DMS79 (cell line): ENCODE results near the gene AP2B1.

Experiments used
- DNase-seq: peaks from one replicate; lab custom pipeline; 2025; lab: John Stamatoyannopoulos, UW

AP2B1 gene

GRCh38 chr17:35630530-35631148 lies 43.5 kb downstream of the AP2B1 start:
- DNase-seq: no peak

GRCh38 chr17:35641032-35641431 lies 53.9 kb downstream of the AP2B1 start:
- no peak for DNase-seq

- DNase-seq: no peak
Measured at GRCh38 chr17:35645923-35646322, 58.8 kb downstream of the AP2B1 start.

GRCh38 chr17:35651467-35651866 lies 64.3 kb downstream of the AP2B1 start:
- no peak for DNase-seq

GRCh38 chr17:35653619-35654361 lies 66.7 kb downstream of the AP2B1 start:
- no peak for DNase-seq

- no peak for DNase-seq
Measured at GRCh38 chr17:35655303-35655702, 68.2 kb downstream of the AP2B1 start.

GRCh38 chr17:35660902-35661301 lies 73.8 kb downstream of the AP2B1 start:
- DNase-seq: no peak

- no peak for DNase-seq
Measured at GRCh38 chr17:35664685-35665084, 77.6 kb downstream of the AP2B1 start.

- no peak for DNase-seq
Measured at GRCh38 chr17:35665662-35666061, 78.5 kb downstream of the AP2B1 start.

GRCh38 chr17:35666070-35666469 lies 78.9 kb downstream of the AP2B1 start:
- DNase-seq: no peak

- DNase-seq: no peak
Measured at GRCh38 chr17:35666967-35667532, 79.9 kb downstream of the AP2B1 start.

GRCh38 chr17:35668802-35669201 lies 81.7 kb downstream of the AP2B1 start:
- DNase-seq: no peak

- no peak for DNase-seq
Measured at GRCh38 chr17:35674552-35674951, 87.4 kb downstream of the AP2B1 start.

GRCh38 chr17:35676441-35676840 lies 89.3 kb downstream of the AP2B1 start:
- no peak for DNase-seq

GRCh38 chr17:35679007-35679682 lies 92.0 kb downstream of the AP2B1 start:
- no peak for DNase-seq

GRCh38 chr17:35683591-35683990 lies 96.5 kb downstream of the AP2B1 start:
- no peak for DNase-seq

GRCh38 chr17:35684055-35684802 lies 97.1 kb downstream of the AP2B1 start:
- no peak for DNase-seq

- DNase-seq: no peak
Measured at GRCh38 chr17:35692512-35693210, 105.5 kb downstream of the AP2B1 start.

GRCh38 chr17:35693662-35694061 lies 106.5 kb downstream of the AP2B1 start:
- no peak for DNase-seq

GRCh38 chr17:35694906-35695305 lies 107.8 kb downstream of the AP2B1 start:
- no peak for DNase-seq

GRCh38 chr17:35695613-35696012 lies 108.5 kb downstream of the AP2B1 start:
- no peak for DNase-seq

GRCh38 chr17:35698800-35699199 lies 111.7 kb downstream of the AP2B1 start:
- DNase-seq: no peak
